Ishikawa (cell line): ENCODE results near the gene TRIM34.

Source experiments
- CEBPB ChIP-seq: IDR thresholded peaks from 2 replicates; pipeline ENCODE4 v1.6.1; 2012
- CREB1 ChIP-seq: IDR thresholded peaks from 2 replicates; pipeline ENCODE4 v1.6.1; 2012; ENCODE audit warnings: low read depth
- EGR1 ChIP-seq: IDR thresholded peaks from 2 replicates; pipeline ENCODE4 v1.6.1; 2012
- EP300 ChIP-seq: IDR thresholded peaks from 2 replicates; pipeline ENCODE4 v1.6.1; 2012; ENCODE audit warnings: borderline replicate concordance
- NFIC ChIP-seq: IDR thresholded peaks from 2 replicates; pipeline ENCODE4 v1.6.1; 2012
- RAD21 ChIP-seq: IDR thresholded peaks from 2 replicates; pipeline ENCODE4 v1.6.1; 2012; ENCODE audit warnings: low read depth
- TAF1 ChIP-seq: IDR thresholded peaks from 2 replicates; pipeline ENCODE4 v1.6.1; 2012; ENCODE audit warnings: low read depth, mild to moderate bottlenecking
- TCF12 ChIP-seq: IDR thresholded peaks from 2 replicates; pipeline ENCODE4 v1.6.1; 2012; ENCODE audit warnings: low read depth
- TEAD4 ChIP-seq: IDR thresholded peaks from 2 replicates; pipeline ENCODE4 v1.6.1; 2012
- YY1 ChIP-seq: IDR thresholded peaks from 2 replicates; pipeline ENCODE4 v1.6.1; 2012; ENCODE audit warnings: low read depth
- ZBTB7A ChIP-seq: IDR thresholded peaks from 2 replicates; pipeline ENCODE4 v1.6.1; 2012; ENCODE audit warnings: low read depth
- TF ChIP-seq, protein P1 (sequence below): IDR thresholded peaks from 2 replicates; pipeline ENCODE4 v1.6.1; 2012; ENCODE audit warnings: low read depth, mild to moderate bottlenecking
- TF ChIP-seq, protein P2 (sequence below): IDR thresholded peaks from 2 replicates; pipeline ENCODE4 v1.6.1; 2012
- TF ChIP-seq, protein P3 (sequence below): IDR thresholded peaks from 2 replicates; pipeline ENCODE4 v1.6.1; 2012

DNA sequence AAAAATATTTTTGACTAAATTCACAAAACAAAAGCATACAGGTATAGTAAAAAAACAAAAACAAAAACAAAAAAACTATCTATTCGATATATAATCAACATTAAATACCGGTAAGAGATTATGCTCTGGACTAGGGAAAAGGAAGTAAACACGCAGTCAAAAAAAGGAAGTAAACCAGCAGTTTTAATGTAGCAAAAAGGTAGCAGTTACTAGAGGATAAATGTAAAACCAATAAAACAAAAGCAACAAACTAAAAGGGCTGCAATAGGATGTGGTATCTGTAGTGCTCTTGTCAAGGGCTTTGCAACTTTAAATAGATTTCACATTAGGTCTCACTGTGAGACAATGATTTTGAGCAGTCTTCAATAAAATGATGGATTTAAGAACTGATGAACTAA lies 67.2 kb downstream of the TRIM34 start:
- TF ChIP-seq ZBTB7A = no peak
- TF ChIP-seq YY1 = no peak
- TF ChIP-seq NFIC = no peak
- no peak for TF ChIP-seq TCF12
- TF ChIP-seq EP300 = no peak
- no peak for TF ChIP-seq RAD21
- no peak for TF ChIP-seq TEAD4
- TF ChIP-seq CEBPB = no peak
- TF ChIP-seq EGR1 = no peak
- TF ChIP-seq CREB1 = no peak
- no peak for TF ChIP-seq TAF1
- TF ChIP-seq, protein P1, sequence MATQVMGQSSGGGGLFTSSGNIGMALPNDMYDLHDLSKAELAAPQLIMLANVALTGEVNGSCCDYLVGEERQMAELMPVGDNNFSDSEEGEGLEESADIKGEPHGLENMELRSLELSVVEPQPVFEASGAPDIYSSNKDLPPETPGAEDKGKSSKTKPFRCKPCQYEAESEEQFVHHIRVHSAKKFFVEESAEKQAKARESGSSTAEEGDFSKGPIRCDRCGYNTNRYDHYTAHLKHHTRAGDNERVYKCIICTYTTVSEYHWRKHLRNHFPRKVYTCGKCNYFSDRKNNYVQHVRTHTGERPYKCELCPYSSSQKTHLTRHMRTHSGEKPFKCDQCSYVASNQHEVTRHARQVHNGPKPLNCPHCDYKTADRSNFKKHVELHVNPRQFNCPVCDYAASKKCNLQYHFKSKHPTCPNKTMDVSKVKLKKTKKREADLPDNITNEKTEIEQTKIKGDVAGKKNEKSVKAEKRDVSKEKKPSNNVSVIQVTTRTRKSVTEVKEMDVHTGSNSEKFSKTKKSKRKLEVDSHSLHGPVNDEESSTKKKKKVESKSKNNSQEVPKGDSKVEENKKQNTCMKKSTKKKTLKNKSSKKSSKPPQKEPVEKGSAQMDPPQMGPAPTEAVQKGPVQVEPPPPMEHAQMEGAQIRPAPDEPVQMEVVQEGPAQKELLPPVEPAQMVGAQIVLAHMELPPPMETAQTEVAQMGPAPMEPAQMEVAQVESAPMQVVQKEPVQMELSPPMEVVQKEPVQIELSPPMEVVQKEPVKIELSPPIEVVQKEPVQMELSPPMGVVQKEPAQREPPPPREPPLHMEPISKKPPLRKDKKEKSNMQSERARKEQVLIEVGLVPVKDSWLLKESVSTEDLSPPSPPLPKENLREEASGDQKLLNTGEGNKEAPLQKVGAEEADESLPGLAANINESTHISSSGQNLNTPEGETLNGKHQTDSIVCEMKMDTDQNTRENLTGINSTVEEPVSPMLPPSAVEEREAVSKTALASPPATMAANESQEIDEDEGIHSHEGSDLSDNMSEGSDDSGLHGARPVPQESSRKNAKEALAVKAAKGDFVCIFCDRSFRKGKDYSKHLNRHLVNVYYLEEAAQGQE = no peak
- TF ChIP-seq, protein P2, sequence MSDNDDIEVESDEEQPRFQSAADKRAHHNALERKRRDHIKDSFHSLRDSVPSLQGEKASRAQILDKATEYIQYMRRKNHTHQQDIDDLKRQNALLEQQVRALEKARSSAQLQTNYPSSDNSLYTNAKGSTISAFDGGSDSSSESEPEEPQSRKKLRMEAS = no peak
- TF ChIP-seq, protein P3, sequence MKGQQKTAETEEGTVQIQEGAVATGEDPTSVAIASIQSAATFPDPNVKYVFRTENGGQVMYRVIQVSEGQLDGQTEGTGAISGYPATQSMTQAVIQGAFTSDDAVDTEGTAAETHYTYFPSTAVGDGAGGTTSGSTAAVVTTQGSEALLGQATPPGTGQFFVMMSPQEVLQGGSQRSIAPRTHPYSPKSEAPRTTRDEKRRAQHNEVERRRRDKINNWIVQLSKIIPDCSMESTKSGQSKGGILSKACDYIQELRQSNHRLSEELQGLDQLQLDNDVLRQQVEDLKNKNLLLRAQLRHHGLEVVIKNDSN = no peak
